ENCODE results near the gene HEMGN.

DNA sequence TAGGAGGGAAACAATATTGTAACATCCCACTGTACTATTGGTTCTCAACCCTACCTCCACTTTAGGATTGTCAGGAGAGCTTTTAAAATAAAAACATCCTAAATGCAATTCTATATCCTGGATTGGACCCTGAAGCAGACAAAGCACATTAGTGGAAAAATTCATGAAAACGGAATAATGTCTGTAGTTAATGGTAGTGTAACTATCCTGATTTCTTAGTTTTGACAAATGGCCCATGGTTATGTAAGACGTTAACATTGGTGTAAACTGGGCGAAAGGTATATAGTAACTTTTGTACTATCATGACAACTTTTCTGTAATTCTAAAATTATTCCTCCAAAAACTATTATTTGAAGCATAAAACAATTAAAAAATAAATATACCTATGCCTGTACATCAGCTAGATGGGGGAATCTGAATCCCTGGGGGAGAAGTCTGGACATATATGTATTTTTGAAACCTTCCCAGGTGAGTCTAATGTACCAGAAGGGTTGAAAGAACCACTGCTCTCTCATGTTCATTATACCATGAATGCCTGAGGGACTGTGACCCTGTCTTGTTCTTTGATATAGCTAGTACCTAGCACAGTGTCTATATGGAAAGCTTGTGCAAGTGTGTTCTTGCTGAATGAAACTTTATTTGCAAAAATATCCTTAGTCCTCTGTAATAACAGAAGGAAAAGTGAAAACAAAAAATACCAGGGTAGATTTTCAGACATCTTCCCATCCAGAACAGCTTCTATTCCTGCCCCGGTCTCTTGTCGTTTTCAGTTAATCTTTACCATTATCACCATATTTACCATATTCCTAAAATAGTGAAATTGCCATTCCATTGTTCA, 12.3 kb downstream of the HEMGN start:
- TF ChIP-seq POLR2AphosphoS5 (IDR thresholded peaks at IDR 0.05; ENCODE audit: low read depth): no peak
- TF ChIP-seq, protein P1, sequence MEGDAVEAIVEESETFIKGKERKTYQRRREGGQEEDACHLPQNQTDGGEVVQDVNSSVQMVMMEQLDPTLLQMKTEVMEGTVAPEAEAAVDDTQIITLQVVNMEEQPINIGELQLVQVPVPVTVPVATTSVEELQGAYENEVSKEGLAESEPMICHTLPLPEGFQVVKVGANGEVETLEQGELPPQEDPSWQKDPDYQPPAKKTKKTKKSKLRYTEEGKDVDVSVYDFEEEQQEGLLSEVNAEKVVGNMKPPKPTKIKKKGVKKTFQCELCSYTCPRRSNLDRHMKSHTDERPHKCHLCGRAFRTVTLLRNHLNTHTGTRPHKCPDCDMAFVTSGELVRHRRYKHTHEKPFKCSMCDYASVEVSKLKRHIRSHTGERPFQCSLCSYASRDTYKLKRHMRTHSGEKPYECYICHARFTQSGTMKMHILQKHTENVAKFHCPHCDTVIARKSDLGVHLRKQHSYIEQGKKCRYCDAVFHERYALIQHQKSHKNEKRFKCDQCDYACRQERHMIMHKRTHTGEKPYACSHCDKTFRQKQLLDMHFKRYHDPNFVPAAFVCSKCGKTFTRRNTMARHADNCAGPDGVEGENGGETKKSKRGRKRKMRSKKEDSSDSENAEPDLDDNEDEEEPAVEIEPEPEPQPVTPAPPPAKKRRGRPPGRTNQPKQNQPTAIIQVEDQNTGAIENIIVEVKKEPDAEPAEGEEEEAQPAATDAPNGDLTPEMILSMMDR (IDR thresholded peaks at IDR 0.05; ENCODE audit: insufficient read depth, low read length): no peak
- TF ChIP-seq GABPA (IDR thresholded peaks at IDR 0.05; ENCODE audit: low read depth): no peak
- TF ChIP-seq, protein P2, sequence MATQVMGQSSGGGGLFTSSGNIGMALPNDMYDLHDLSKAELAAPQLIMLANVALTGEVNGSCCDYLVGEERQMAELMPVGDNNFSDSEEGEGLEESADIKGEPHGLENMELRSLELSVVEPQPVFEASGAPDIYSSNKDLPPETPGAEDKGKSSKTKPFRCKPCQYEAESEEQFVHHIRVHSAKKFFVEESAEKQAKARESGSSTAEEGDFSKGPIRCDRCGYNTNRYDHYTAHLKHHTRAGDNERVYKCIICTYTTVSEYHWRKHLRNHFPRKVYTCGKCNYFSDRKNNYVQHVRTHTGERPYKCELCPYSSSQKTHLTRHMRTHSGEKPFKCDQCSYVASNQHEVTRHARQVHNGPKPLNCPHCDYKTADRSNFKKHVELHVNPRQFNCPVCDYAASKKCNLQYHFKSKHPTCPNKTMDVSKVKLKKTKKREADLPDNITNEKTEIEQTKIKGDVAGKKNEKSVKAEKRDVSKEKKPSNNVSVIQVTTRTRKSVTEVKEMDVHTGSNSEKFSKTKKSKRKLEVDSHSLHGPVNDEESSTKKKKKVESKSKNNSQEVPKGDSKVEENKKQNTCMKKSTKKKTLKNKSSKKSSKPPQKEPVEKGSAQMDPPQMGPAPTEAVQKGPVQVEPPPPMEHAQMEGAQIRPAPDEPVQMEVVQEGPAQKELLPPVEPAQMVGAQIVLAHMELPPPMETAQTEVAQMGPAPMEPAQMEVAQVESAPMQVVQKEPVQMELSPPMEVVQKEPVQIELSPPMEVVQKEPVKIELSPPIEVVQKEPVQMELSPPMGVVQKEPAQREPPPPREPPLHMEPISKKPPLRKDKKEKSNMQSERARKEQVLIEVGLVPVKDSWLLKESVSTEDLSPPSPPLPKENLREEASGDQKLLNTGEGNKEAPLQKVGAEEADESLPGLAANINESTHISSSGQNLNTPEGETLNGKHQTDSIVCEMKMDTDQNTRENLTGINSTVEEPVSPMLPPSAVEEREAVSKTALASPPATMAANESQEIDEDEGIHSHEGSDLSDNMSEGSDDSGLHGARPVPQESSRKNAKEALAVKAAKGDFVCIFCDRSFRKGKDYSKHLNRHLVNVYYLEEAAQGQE (IDR thresholded peaks at IDR 0.05; ENCODE audit: insufficient replicate concordance, low read depth): no peak
- no peak for TF ChIP-seq SPI1 (IDR thresholded peaks at IDR 0.05; ENCODE audit: borderline replicate concordance, low read depth)
